Esophagus squamous epithelium (tissue), 4 donors: ENCODE measurements around the gene REEP2.

ENCODE experiments used
- POLR2A ChIP-seq, 4 donors: fragments of 450-650 bp; IDR thresholded peaks; one replicate each; pipeline ENCODE4 v1.6.1; 2017; ENCODE audit warnings: antibody characterized with exemption in 4 of 4, mild to moderate bottlenecking in 4 of 4, moderate library complexity in 3 of 4
- TF ChIP-seq, protein P1 (sequence below), 6 experiments: fragments of 450-650 bp in 4 of 6; fragments of 200-600 bp in 2 of 6; sonication (generic) in 2 of 6; IDR thresholded peaks; one replicate each; pipeline ENCODE4 v1.5.1; 2016 to 2019; ENCODE audit warnings: antibody characterized with exemption in 6 of 6, mild to moderate bottlenecking in 4 of 6, moderate library complexity in 4 of 6

DNA sequence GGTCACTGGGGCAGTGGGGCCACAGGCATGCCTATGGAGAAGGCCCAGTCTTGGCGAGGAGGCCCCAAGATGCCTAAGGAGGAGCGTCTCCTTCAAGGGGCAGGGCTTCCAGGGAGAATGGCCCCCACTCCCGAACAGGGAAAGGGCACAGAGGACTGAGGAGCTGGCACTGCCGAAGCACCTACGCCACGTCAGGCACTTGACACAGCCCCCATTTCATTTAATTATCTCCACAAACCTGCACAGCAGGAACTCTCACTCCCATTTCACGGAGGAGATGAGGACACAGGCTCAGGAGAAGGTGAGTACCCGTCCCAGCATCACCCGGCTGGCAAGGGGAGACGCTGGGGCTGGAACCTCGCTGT lies 52.4 kb downstream of the REEP2 start:
- TF ChIP-seq, protein P1, sequence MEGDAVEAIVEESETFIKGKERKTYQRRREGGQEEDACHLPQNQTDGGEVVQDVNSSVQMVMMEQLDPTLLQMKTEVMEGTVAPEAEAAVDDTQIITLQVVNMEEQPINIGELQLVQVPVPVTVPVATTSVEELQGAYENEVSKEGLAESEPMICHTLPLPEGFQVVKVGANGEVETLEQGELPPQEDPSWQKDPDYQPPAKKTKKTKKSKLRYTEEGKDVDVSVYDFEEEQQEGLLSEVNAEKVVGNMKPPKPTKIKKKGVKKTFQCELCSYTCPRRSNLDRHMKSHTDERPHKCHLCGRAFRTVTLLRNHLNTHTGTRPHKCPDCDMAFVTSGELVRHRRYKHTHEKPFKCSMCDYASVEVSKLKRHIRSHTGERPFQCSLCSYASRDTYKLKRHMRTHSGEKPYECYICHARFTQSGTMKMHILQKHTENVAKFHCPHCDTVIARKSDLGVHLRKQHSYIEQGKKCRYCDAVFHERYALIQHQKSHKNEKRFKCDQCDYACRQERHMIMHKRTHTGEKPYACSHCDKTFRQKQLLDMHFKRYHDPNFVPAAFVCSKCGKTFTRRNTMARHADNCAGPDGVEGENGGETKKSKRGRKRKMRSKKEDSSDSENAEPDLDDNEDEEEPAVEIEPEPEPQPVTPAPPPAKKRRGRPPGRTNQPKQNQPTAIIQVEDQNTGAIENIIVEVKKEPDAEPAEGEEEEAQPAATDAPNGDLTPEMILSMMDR (IDR thresholded peaks at IDR 0.05), result no peak
- no peak for TF ChIP-seq POLR2A (IDR thresholded peaks at IDR 0.05)
